Fibroblast of lung (primary cell): ENCODE results near the gene NME7.

Experiments
- CTCF ChIP-seq, 2 donors: IDR thresholded peaks in 1 of 2; conservative IDR thresholded peaks in 1 of 2; 1 replicate in 1 of 2; 2 replicates in 1 of 2; pipeline ENCODE4 v1.5.1; 2011 to 2012; ENCODE audit warnings: low read length in 2 of 2, control low read depth in 1 of 2, inconsistent platforms in 1 of 2, low read depth in 1 of 2, mild to moderate bottlenecking in 1 of 2
- EZH2 ChIP-seq: IDR thresholded peaks from 2 replicates; pipeline ENCODE4 v1.5.1; 2012; ENCODE audit warnings: low read length, control low read depth, mild to moderate bottlenecking; ENCODE audit errors: missing control alignments

- TF ChIP-seq CTCF (conservative IDR thresholded peaks at IDR 0.05 in 1 of 2, IDR thresholded peaks at IDR 0.05 in 1 of 2; ENCODE audit: low read depth in 1 of 2, low read length in 2 of 2) (no peak), EZH2 (no peak)
These were observed 105.7 kb downstream of the NME7 start for GRCh38 chr1:169261884-169262283.
